Measurements from ENCODE around the gene MFAP4.
"Not testable (repeated sequence)": the region's sequence is repeated elsewhere in the genome, so short reads cannot be mapped to it uniquely, and the experiment has no call there.

MFAP4 gene

DNA sequence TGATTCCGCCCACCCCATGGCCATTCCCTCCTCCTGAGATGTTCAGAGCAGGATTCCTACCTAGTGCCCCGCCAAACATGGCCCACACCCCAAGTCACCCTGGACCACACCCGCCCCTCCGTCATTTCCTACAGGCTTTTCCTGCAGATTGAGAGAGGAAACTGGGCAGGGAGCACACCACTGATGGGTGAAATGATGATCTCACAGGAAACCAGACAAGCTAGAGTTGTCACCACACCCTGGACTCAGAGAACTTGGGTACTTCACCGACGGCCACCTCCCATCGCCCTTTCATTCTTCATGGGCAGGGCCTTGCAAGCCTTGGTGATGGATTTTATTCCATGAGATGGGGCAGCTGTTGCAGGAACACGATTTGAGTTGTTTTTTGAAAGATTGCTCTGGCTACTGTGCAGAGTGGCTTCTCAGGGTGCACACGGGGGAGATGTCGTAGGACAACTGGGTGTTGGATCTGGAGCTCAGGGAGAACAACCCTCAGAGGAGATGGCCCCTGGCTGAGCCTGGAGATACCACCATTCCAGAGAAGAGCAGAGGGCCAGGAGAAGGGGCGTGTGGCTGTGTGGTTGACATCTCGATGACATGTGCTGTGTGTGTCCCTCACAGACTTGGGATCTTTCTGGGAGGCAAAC lies 17.0 kb downstream of the MFAP4 start:
- no peak for DNase-seq

DNA sequence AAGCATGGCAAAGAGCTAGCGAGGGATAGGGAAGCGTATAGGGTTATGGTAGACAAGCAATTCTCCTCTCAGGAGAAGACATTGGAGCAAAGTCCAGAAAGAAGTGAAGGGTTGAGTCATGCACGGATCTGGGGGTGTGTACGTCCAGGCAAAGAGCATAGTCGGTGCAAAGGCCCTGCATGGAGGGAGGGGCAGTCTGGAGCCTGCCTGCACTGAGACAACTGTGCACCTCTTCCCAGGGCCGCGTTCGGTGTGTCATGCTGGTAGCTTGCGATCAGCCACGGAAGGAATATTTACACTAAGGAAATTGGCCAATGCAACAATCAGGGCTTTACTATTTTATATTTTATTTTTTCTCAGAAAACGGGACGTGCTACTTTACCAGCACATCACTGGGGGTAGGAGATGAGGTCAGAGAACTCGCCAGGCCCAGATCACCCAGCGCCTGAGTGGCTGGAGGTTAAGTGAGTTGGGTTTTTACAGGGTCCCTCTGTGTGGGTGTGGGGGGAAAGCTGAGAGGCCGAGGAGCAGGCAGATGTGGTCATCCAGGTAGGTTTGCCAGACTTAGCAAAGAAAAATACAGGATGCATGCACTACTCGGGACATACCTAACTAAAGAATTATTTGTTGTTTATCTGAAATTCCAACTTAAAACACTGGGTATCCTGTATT lies 17.7 kb downstream of the MFAP4 start:
- DNase-seq = no peak

DNA sequence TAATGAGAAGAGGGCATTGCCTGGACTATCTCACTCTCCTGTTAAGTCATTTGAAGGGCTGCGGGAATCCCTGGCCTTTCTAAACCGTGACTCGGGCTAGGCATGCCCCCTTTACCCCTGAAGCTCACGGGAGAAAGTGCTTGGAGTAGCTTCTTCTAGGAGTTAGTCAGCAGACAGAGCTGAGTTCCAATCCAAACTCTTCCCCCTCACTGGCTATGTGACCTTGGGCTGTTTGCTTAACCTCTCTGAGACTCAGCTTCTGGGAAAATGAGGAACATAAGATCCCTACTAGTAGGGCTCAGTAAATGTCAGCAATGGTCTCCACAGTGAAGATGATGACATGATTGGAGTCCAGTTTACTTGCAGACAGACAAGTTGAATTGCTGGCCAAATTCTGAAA lies 18.8 kb downstream of the MFAP4 start:
- DNase-seq = no peak

DNA sequence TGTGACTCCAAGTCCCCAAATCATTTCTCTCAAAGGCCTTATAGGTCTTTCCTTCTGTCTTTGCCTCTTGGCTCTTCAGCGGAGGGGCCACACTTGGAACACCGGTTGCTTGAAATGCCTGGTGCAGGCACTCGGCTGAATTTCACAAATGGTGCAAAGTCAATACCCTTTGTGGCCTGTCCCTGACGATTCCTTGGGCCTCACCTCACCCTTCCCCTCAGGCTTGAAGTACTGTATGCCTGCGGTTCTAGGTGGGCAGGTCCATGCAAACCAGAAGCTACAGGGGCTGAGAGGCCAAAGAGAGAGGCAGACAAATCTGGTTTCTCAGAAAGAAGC lies 20.4 kb downstream of the MFAP4 start:
- no peak for DNase-seq

DNA sequence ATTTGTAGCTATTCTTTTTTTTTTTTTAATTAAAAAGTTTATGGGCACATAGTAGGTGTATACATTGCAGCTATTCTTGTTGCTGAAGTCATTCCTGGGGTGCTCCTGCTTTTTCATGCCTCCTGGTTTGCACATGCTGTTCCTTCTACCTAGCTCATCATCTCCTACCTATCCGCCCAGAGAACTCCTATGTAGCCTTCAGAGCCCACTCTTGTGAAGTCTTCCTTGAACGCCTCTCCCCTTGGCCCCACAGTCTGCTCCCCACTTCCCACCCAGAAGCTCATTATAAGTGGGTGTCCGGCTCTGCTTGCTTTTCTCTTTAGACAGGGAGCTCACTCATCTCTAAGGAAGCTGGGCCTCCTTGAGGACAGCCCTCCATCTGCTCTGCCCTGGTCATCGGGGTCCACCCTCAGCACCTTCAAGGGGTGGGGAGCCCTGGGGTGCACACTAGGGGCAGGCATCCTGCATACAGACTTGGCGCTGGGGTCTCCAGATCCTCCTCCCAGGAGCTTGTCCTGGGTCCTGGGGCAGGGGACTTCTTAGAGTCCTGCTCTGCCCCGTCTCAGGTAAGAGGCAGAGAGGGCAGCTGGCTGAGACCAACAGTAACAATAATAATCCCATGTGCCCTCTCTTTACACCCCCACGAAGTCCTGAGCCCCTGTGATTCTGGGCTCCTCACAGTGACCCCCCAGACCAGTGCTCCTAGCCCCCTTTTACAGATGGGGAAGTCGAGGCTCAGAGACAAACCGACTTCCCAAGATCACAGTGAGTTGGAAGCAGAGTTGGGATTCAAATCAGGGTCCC lies 21.0 kb downstream of the MFAP4 start:
- no peak for DNase-seq

DNA sequence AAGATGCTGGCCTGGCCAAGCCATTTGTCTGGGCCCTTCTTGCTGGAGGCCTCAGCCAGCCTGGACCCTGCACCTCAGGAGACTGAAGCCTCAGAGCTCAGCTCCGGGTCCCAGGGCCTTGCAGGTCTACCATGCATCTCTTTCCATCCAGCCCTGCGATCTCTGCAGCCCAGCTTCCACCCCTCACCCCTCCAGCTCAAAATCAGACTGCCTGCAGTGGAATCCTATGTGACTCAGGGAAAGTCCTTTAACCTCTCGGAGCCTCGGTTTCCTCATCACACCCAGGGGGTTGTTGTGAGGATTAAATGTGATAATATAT lies 21.5 kb downstream of the MFAP4 start:
- DNase-seq = no peak

DNA sequence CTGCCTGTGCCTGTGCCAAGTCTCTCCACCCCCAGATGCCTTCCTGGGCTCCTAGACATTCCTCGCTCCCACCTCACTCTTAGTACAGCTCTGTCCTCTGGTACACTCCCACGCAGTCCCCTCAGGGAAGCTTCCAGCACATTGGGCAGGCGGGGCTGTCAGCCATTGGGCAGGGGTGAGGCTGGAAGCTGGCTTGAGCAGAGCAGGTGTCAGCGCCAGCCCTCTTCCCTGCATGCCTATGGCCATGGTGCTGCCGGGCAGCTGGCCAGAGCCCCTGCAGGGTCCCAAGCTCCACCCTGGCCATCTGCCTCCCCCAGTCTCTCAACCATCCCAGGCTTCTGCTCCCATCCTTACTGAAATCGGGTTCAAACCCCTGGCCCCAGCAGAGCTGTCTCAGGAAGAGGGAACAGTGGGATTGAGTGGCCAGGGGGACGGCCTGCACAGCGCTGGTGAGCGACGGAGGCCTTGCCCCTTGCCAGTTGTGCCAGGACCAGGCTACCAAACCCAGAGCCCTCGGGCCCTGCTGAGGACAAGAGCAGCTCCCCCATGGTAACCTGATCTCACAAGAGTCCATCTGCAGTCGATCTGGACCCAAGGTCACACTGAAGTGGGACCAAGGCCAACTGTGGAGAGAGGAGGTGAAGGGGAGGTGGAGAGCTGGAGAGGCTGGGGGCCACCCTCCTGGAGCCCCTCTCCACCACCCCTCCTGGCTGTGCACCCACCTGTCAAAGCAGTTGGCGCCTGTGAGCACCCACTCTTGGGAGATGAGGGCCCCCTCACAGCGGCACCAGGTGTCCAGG lies 22.1 kb downstream of the MFAP4 start:
- DNase-seq = no peak

DNA sequence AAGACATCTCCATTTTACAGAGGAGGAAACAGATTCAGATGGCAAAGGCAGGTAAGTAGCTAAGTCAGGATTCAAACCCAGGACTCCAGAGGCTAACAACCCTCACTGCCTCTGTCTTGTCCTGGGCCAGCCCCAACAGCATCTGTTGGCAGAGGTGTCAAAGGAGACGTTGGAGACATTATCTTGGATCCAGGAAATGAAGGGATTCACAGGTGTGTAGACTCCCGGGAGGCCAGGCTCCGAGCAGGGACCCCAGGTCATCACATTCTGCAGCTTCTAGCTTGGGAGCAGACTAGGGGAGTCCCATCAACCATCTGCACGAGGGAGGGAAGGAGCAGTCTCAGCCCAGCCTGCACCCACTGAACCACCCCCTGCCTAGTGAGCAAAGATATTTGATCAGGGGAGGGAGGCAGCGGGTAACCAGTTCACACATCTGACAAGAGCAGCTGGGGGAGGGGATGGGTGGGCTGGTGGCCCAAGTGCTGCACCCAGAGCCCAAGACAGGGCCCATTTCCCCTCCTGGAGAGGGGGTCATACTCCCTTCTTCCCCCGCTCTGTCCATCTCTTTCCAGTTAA lies 23.4 kb downstream of the MFAP4 start:
- DNase-seq = no peak

DNA sequence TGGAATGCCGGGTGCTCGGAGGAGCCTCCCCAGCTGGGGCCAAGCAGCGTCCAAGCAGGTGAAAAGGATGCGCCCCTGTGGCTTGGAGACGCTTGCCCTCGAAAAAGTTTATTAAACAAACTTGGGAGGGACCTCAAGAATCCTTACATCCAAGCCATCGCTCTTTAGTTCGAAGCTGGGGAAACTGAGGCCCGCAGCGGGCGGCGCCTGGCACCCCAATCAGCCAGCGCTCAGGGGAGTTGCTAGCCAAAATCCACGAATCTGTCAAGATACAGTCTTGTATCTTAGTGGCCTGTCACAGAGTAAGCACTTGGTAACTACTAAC lies 23.9 kb downstream of the MFAP4 start:
- no peak for DNase-seq

DNA sequence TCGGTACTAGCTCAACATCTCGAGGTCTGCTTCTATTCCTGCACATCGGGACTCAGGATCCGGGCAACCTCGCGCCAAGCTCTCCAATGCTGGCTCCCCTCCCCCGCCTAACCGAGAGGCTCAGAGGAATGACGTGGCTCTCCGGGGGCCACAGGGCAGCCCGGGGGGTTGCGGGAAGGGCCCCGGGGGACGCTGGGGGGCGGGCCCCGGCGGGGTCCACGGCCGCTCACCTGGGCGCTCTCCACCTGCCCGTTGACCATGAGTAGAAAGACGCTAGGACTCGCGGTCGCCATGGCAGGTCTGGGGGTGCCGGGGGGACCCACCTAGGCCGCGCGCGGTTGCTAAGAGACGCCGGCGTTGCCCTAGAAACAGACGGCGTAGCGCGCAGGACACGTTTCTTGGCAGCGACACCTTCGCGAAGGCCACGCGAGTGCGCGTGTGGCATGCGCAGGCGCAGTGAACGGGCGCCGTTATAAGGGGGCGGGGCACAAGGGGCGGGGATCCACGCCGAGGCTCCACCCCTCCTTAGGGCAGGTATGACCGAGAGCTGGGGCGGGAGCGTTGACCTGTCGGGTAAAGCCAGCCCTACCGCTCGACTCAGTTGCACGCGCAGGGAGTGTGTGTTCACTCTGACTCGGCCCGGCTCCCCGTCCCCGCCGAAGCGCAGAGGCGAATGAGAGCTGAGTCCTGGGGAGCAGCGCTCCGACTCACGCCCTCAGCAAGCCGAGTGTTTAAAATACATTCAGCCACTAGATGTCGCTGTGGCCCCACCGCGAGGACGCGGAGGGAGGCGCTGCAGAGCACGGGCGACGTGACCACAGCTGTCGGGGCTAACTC lies 24.5 kb downstream of the MFAP4 start, which contains the start of gene B9D1:
TSS of gene B9D1 (minus strand) at position 447 of the 837 bp plus-strand sequence. CDS start at position 293, 154 bp downstream.
- DNase-seq = peak; percentile 99

DNA sequence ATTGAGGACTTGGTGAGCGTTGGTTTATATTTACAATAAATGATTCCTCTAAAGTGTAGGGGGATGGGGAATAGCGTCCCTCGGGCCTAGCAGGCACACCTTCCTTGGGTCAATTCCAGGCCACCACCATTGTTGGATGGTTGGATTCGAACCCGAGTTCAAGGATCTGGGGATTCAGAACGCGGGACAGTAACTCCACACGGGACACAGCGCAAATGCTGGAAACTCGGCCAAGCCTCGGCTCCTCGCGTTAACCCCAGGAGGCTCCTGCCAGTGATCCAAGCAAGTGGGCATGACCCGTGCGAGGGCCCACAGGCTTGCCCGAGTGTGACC lies 25.1 kb downstream of the MFAP4 start:
- no peak for DNase-seq

DNA sequence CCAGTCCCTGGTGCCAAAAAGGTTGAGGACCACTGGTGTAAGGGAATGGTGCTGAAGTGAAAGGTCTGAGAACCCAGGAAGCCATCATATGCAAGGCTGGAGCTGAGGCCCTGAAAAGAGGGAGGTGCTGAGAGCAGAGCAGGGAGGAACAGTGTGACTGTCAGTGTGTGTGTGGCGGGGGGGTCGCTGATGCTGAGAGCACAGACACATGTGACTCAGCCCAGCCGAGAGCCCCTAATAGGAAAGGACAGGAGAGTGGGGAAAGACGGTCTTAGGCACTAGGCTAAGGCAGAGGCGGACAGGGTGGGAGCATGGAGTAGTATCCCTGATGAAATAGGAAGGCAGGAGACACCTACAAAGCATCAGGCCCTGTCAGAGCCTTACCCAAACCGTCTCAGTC lies 25.7 kb downstream of the MFAP4 start:
- no peak for DNase-seq

DNA sequence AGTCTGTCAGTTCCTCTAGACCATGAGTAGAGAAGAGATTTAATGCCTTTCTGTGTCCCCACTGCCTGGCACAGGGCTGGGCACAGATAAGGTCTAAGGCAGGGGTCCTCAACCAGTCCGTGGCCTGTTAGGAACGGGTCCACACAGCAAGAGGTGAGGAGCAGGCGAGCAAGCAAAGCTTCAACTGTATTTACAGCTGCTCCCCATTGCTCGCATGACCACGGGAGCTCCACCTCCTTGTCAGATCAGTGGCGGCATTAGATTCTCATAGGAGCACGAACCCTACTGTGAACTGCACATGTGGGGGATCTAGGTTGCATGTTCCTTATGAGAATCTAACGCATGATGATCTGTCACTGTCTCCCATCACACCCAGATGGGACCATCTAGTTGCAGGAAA lies 26.2 kb downstream of the MFAP4 start:
- DNase-seq = no peak

DNA sequence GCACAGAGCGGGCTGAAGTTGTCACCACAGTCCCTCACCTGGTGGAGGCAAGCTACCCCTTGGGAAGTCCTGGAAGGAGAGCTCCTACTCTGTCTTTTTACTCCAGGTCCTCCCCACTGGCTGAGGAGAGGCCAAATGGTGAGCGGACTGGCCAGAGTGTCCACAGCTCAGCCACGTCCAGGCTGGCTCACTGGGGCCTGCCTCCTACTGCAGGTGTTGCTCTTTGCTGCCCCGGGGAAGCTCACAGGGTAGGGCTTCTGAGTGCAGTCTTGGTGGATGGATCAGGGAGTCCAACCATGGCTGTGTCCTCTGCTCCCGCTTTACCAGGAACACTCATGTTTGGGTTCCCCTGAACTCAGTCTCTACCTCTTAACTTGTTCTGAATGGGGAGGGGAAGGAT lies 27.1 kb downstream of the MFAP4 start:
- no peak for DNase-seq

DNA sequence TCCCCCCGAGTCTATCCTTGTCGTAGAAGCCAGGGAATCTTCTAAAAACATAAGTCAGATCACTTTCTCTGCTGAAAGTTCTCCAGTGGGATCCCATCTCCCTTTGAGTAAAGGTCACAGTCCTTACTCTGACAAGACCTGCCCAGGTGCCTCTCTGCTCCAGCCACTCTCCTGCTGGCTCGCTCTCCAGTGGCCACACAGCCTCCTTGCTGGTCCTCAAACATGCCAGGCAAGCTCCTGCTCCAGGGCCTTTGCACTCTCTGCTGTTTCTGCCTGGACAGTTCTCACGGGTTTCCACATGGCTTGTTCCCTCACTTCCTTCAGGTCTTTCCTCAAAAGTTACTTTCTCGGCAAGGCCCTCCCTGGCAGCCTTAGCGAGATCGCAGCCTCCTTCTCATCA lies 27.8 kb downstream of the MFAP4 start:
- DNase-seq = no peak

DNA sequence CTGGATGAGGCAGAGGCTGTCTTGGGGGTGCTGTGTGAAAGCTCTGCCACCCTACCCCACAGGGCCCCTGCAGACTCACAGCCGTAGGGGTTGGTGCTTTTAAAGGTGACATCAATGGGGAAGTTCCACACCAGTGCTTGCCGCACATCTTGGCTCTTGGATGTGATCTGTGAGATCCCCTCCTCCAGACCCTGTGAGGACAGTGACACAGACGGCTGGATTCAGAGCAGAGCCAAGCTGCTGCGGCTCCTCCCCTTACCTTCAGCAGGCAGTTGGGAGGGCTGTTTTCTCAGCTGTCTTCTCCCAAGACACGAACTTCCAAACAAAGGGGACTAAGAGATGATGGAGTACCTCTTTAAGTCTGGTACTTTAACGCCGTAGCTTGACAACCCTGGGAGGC lies 29.2 kb downstream of the MFAP4 start:
- DNase-seq = no peak

DNA sequence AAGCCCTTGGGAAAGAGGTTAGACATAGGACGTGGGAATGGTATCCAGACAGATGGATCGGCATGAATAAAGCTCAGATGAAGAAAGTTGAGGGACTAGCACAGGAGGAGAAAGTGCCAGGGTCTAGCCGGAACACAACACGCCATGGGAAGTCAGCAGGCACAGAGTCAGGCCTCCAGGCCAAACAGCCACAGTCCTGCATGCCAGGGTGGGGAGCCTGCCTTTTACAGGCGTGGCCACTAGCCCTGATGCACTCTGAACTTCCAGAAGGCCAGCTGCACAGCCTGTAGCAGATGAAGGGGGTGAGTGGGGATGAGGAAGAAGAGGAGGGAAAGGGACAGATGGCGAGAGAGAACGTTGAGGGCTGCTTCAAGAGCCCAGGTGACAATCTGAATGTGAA lies 29.6 kb downstream of the MFAP4 start:
- DNase-seq = no peak

DNA sequence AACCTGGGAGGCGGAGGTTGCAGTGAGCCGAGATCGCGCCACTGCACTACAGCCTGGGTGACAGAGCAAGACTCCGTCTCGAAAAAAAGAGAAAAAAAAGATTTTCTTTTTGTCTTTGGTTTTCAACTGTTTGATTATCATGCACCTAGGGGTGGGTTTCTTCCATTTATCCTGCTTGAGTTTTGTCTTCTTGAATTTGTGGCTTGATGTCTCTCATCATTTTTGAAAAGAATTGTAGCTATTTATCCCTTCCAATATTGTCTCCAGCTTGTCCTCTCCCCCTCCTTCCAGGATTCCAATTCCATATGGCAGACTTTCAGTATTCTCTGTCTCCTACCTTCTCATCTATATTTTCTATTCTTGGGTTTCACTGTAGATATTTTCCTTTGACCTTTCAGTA lies 32.2 kb downstream of the MFAP4 start:
- DNase-seq = no peak

DNA sequence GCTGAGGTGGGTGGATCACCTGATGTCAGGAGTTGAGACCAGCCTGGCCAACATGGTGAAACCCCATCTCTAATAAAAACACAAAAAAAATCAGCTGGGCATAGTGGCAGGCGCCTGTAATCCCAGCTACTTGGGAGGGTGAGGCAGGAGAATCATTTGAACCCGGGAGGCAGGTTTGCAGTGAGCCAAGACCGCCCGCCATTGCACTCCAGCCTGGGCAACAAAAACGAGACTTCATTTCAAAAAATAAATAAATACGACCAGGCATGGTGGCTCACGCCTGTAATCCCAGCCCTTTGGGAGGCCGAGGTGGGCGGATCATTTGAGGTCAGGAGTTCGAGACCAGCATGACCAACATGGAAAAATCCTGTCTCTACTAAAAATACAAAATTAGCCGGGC lies 33.6 kb downstream of the MFAP4 start:
- DNase-seq = not testable (repeated sequence)

DNA sequence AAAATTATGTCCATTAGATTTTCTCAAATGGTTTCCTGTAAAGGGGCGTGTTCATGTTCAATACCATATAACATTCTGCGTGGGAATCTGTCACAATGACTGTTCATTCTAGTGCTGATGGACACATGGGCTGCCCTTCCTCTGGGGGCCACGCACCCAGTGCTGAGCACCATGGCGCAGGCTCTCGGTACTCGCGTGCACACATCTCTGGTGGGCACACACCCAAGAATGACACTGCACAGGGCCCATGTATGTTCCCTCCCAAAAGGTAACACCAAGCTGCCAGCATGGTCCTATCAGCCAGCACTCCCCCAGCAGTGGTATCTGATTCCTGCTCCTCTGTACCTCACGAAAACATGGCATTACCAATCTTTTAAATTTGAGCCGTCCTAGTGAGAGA lies 38.2 kb downstream of the MFAP4 start:
- DNase-seq = no peak

DNA sequence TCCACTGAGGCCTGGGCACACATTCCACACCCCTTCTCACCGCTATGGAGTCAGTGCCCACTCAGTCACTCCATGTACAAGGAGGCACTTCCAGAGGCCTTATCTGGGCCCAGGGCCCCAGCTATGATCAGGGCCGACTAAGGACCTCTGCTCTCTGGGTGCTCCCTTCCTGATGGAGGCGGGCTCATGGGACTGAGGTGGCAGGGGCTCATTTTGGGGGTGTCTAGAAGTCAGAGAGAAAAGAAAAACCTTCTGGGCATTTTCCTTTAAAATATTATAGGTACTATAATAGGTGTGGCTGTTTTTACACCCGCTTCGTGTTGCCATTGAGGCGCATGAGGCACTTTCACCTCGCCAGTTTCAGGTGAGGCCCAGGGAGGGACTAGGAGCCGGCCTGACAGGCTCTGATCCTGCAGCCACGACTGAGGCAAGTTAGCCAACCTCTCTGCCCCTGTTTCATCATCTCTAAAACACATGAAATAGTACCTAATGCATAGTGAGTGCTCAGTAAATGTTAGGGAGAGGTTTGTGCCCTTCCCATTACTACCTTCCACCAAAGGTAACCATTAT lies 38.8 kb downstream of the MFAP4 start:
- no peak for DNase-seq

Measured in activated T-cell treated with anti-CD3 and anti-CD28 coated beads, Interleukin-2, amount 50 U/mL, for 1 hour (primary cell).